NCI-H2227 treated with DMSO at 0.1 percent for 48 hours (cell line): Measurements from ENCODE around the gene LAMC3.
A peak's percentile ranks its signal among the peaks of the same experiment; 100 is the strongest.

Source experiments
- DNase-seq: peaks from one replicate; lab custom pipeline; 2025; lab: John Stamatoyannopoulos, UW

Gene LAMC3

DNA sequence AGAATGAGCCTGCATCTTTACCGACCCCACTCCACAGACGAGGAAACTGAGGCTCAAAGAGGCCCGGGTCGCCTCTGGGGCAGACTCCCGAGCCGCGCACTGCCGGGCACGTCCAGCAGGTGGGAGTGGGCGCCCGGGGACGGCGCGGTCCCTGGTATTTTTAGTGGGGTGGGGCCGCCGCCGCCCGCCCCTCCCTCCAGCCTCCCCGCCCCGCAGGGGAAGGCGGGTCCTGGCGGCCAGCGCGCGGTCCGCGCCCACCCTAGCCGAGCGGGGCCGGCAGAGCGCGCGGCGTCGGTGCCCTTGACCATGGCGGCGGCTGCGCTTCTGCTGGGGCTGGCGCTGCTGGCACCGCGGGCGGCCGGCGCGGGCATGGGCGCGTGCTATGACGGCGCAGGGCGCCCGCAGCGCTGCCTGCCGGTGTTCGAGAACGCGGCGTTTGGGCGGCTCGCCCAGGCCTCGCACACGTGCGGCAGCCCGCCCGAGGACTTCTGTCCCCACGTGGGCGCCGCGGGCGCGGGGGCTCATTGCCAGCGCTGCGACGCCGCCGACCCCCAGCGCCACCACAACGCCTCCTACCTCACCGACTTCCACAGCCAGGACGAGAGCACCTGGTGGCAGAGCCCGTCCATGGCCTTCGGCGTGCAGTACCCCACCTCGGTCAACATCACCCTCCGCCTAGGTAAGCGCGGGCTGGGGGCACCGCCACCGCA lies at the start of gene LAMC3:
Gene LAMC3, plus strand, starts transcription at position 266 of the 710 bp plus-strand sequence. Its CDS starts 41 bp downstream, at position 307.
- DNase-seq, result peak; percentile 21

- no peak for DNase-seq
These were observed 49.1 kb upstream of the LAMC3 start for GRCh38 chr9:130959809-130960334.

- no peak for DNase-seq
These were observed 48.2 kb upstream of the LAMC3 start for GRCh38 chr9:130960522-130961378.

- no peak for DNase-seq
These were observed 47.3 kb upstream of the LAMC3 start for GRCh38 chr9:130961511-130962300.

GRCh38 chr9:130962418-130963316 lies 46.3 kb upstream of the LAMC3 start:
- no peak for DNase-seq

DNA sequence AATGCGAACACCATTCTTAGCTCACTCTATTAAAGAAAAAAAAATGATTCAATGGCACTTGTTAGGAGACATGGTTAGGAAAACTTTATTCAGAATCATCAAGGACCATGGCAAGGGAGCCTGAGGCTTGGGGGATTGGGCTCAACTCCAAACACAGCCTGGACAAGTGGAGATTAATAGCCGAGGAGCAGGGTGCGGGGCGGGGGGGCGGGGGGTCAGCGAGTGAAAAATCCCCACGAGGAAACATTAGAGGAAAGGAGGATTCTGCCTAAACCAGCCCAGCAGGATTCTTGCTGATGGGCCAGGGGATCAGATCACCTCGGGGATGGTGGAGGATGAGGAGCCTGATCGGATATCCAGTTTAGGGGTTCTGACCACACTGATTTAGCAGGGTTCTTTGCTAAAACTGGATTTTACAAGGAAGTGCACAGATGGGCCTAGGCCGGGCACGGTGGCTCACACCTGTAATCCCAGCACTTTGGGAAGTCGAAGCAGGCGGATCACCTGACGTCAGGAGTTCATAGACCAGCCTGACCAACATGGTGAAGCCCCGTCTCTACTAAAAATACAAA lies 45.6 kb upstream of the LAMC3 start:
- DNase-seq, result no peak

DNA sequence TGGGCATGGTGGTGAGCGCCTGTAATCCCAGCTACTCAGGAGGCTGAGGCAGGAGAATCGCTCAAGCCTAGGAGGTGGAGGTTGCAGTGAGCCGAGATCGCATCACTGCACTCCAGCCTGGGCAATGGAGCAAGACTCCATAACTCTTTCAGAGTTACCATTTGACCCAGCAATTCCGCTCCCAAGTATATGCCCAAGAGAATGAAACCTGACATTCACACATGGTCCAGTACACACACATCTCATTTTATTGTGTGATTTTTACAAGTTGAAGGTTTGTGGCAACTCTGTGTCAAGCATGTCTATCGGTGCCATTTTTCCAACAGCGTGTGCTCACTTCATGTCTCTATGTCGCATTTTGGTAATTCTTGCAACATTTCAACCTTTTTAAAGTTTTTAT lies 45.1 kb upstream of the LAMC3 start:
- DNase-seq, result no peak

GRCh38 chr9:130965680-130966079 lies 43.3 kb upstream of the LAMC3 start:
- no peak for DNase-seq

- DNase-seq, result no peak
These were observed 38.9 kb upstream of the LAMC3 start for GRCh38 chr9:130970052-130970451.

- no peak for DNase-seq
These were observed 38.1 kb upstream of the LAMC3 start for GRCh38 chr9:130970855-130971254.

DNA sequence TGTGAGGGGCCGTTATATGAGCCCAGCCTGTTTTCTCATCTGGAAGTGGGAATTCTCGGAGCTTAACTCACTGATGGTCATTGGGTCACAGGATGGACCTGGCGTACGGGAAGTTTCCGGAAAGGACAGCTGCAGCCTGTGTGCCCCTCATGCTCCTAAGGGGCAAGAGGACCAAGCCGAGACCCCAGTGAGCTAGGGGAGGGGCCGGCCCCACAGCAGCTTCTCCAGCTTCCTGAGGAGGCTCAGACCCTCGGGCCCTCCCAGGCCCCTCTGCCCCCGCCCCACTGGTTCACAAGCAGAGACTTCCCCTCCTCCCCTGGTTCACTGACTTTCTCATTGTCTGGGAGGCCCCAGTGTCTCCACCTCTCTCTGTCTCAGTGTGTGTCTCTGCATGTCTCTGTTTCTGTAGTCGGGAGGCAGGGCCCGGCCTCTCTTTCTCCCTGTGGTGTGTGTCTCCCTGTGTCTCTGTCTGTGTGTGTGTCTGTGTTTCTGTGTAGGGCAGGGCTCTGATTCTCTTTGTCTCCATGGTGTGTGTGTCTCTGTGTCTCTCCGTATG lies 37.6 kb upstream of the LAMC3 start:
- DNase-seq, result no peak

- DNase-seq, result no peak
These were observed 36.6 kb upstream of the LAMC3 start for GRCh38 chr9:130972277-130972956.

DNA sequence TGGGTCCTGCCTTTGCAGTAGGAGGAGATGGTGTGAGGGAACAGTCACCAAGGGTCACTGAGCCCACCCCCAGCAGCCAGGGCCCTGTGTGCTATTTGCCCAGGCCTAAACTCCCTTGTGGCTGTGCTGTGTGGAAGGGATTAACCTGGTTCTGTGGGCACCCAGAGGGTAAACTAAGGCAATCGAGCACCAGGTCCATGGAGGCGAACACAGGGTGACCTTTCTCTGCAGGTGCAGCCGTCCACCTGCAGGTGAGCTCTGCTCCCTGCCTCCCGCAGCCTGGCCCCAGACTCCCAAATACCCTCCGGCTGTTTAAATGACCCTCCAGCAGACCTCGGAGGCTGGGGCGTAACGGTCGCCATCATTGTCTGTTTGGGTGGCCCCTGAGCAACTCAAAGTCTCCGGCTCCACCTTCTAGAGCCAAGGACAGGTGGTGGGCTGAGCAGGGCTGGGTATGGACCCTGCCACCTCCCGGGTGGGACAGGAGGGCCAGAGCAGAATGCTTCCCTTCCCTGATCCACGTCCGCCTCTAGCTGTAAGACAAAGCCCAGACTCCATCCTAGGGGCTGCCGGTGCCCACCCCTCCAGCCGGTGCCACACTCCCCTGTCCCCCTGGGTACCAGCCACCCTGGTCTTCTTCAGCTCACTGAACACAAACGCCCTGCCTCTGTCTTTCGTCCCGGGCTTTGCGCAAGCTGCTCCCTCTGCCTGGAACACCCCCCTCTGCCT lies 35.9 kb upstream of the LAMC3 start:
- DNase-seq, result no peak

GRCh38 chr9:130973686-130974281 lies 35.2 kb upstream of the LAMC3 start:
- DNase-seq, result no peak

DNA sequence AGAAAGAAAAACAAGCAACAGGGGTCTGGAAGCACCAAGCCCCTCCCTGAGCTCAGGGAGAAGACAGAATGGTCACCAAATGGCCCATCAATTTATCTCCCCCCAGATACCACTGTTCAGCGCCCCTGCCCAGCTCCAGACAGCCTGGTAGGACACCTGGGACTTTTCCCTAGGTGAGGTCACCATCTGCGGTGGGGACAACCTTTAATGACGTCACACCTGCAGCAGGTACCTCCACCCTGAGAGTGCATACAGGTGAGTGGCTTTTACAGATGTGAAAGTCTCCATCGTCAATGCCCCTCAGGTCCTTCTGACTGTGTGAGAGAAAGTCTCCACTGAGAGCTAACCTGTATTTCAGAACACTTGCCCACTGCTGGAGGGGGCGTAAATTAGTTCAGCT lies 34.3 kb upstream of the LAMC3 start:
- DNase-seq, result no peak

- no peak for DNase-seq
These were observed 33.8 kb upstream of the LAMC3 start for GRCh38 chr9:130975156-130975555.

- no peak for DNase-seq
These were observed 32.8 kb upstream of the LAMC3 start for GRCh38 chr9:130975932-130976841.

DNA sequence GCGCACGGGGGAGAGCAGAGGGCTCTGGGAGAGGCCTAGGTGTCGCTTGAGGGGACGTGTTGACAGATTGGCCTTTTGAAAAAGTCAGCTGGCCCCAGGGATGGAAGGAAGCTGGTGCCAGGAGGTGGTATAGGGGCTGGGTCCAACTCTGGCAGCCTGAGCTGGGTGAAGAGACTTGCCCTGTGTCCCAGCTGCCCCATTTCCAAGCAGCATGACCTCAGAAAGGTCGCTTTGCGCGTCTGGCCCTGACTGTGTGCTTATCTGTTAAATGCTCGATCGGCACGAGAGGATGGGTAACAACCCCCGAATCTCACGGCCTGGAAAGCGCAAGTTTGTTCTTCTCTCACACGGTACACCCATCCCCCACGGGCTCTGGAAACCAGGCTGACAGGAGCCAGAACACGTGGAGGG lies 31.2 kb upstream of the LAMC3 start:
- DNase-seq, result no peak
